Measurements from ENCODE around the gene OSTM1. TPM values are rescaled to one million over a fixed set of nuclear protein-coding genes. Genes with fewer than 3 reads are reported as not detected.

The OSTM1 gene
- total and polyA plus RNA-seq, 4 donors, result 18.1 to 64.3 (median 25.9) TPM

DNA sequence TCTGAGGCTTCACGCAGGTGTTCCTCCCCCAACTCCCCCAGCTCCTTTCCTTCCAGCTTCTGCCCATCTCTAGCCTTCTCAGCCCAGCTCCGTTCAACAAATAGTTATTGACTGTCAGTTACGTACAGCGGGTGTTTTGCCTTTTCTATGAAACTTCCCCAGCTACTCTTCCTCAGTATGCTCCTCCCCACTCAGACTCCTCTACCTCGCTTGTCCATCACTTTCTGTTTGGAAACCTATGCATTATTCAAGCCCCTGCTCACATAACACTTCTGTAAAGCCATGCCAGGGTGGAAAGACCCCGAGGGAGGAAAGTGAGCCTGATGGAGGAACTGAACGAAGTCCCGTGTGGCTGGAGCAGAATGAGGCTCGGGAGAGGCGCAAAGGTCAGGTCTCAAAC lies 47.1 kb upstream of the OSTM1 start:
- Histone ChIP-seq H3K4me3 (no peak overlapping the region), H3K27ac (ENCODE audit: low read depth in 1 of 2, low read length in 1 of 2) (no peak overlapping the region), H3K9me3 (ENCODE audit: control insufficient read depth in 4 of 4, insufficient read depth in 3 of 4, low read length in 3 of 4) (no peaks in the 10 kb centered on the region), H3K27me3 (ENCODE audit: control insufficient read depth in 3 of 3, insufficient read depth in 3 of 3, low read length in 2 of 3) (peaks cover 7 to 94% (median 86%) of the 10 kb centered on the region in 3 donors), H3K36me3 (ENCODE audit: control insufficient read depth in 4 of 4, insufficient read depth in 4 of 4, low read length in 4 of 4) (no peaks in the 10 kb centered on the region), H3K4me1 (ENCODE audit: control insufficient read depth in 5 of 5, insufficient read depth in 5 of 5, low read length in 5 of 5) (peaks cover 0 to 28% (median 10%) of the 10 kb centered on the region in 5 donors), H3K9ac (ENCODE audit: insufficient read depth in 1 of 2, low read length in 2 of 2) (no peak overlapping the region)
- TF ChIP-seq, protein P1, sequence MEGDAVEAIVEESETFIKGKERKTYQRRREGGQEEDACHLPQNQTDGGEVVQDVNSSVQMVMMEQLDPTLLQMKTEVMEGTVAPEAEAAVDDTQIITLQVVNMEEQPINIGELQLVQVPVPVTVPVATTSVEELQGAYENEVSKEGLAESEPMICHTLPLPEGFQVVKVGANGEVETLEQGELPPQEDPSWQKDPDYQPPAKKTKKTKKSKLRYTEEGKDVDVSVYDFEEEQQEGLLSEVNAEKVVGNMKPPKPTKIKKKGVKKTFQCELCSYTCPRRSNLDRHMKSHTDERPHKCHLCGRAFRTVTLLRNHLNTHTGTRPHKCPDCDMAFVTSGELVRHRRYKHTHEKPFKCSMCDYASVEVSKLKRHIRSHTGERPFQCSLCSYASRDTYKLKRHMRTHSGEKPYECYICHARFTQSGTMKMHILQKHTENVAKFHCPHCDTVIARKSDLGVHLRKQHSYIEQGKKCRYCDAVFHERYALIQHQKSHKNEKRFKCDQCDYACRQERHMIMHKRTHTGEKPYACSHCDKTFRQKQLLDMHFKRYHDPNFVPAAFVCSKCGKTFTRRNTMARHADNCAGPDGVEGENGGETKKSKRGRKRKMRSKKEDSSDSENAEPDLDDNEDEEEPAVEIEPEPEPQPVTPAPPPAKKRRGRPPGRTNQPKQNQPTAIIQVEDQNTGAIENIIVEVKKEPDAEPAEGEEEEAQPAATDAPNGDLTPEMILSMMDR (IDR thresholded peaks at IDR 0.05; ENCODE audit: control extremely low read depth, extremely low read depth), result no peak
- ATAC-seq (ENCODE audit: insufficient read depth, low FRiP score), result no peak
- no peak for DNase-seq
- 18 to 50% methylated on average over 10 of the region's 10 CpGs for whole genome bisulfite sequencing, 2 donors

DNA sequence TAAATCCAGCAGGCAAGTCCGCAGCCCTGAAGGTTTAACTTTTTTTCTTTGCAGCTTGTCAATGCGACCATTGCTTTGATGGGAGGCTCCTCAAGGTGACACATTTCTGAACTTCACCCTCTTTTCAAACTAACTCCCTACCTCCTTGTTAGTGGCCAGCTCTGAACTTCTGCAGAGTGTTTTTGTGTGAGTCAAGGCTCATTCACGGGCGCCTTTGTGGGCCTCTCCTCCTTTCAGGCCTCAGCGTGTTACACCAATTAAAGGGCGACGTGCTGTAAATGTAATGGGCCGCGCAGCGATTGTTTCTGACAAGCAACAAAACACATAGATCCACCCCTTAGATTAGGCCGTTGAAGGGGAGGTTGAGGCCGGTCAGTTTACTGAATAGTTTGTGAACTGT lies 45.8 kb upstream of the OSTM1 start:
- Histone ChIP-seq H3K9ac (ENCODE audit: insufficient read depth in 1 of 2, low read length in 2 of 2) (no peak overlapping the region), H3K27me3 (ENCODE audit: control insufficient read depth in 3 of 3, insufficient read depth in 3 of 3, low read length in 2 of 3) (peaks cover 7 to 95% (median 91%) of the 10 kb centered on the region in 3 donors), H3K4me1 (ENCODE audit: control insufficient read depth in 5 of 5, insufficient read depth in 5 of 5, low read length in 5 of 5) (peaks cover 0 to 34% (median 10%) of the 10 kb centered on the region in 5 donors), H3K36me3 (ENCODE audit: control insufficient read depth in 4 of 4, insufficient read depth in 4 of 4, low read length in 4 of 4) (no peaks in the 10 kb centered on the region), H3K9me3 (ENCODE audit: control insufficient read depth in 4 of 4, insufficient read depth in 3 of 4, low read length in 3 of 4) (no peaks in the 10 kb centered on the region), H3K4me3 (no peak overlapping the region), H3K27ac (ENCODE audit: low read depth in 1 of 2, low read length in 1 of 2) (no peak overlapping the region)
- DNase-seq (no peak), ATAC-seq (ENCODE audit: insufficient read depth, low FRiP score) (no peak)
- 45 to 73% methylated on average over 12 of the region's 12 CpGs for WGBS, 2 donors
- TF ChIP-seq, protein P1 (IDR thresholded peaks at IDR 0.05; ENCODE audit: control extremely low read depth, extremely low read depth), result no peak

DNA sequence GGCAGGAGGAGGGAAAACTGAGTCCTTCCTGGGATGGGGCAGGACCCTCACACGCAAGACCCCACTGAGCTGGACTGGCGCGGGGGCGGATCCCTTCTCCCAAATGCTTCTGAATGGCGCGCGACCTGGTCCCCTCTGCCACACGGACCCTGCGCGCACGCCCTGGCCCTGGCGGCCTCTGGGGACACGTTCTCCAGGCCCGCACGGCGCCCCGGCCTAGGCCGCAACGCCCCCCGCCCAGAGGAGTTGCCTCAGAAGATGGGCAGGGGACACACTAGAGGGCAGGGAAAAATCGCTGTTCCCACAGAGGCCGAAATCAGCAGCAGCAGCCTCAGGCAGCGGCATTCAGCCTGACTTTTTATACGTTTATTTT lies 45.2 kb upstream of the OSTM1 start:
- Histone ChIP-seq H3K4me3 (no peak overlapping the region), H3K36me3 (ENCODE audit: control insufficient read depth in 4 of 4, insufficient read depth in 4 of 4, low read length in 4 of 4) (no peaks in the 10 kb centered on the region), H3K27me3 (ENCODE audit: control insufficient read depth in 3 of 3, insufficient read depth in 3 of 3, low read length in 2 of 3) (peaks cover 7 to 96% (median 88%) of the 10 kb centered on the region in 3 donors), H3K9ac (ENCODE audit: insufficient read depth in 1 of 2, low read length in 2 of 2) (no peak overlapping the region), H3K27ac (ENCODE audit: low read depth in 1 of 2, low read length in 1 of 2) (no peak overlapping the region), H3K4me1 (ENCODE audit: control insufficient read depth in 5 of 5, insufficient read depth in 5 of 5, low read length in 5 of 5) (peaks cover 0 to 40% (median 14%) of the 10 kb centered on the region in 5 donors), H3K9me3 (ENCODE audit: control insufficient read depth in 4 of 4, insufficient read depth in 3 of 4, low read length in 3 of 4) (no peaks in the 10 kb centered on the region)
- DNase-seq (peak in 1 of 3 donors; percentile 16), ATAC-seq (ENCODE audit: insufficient read depth, low FRiP score) (no peak)
- whole genome bisulfite sequencing, 2 donors, result 28 to 46% methylated on average over 24 of the region's 24 CpGs
- TF ChIP-seq, protein P1 (IDR thresholded peaks at IDR 0.05; ENCODE audit: control extremely low read depth, extremely low read depth), result no peak
